Choroid plexus epithelial cell (primary cell): ENCODE data around the gene PFDN2.

Experiments
- DNase-seq: peaks from one replicate; pipeline ENCODE4 v3.0.0-alpha.2; 2010; ENCODE audit warnings: low read depth
- H3K4me3 ChIP-seq: 2 replicates; pipeline ENCODE4 v1.5.1; 2011; ENCODE audit warnings: low read depth, mild to moderate bottlenecking, control low read depth, low read length, moderate library complexity
- TF ChIP-seq, protein P1 (sequence below): conservative IDR thresholded peaks from 2 replicates; pipeline ENCODE4 v1.5.1; 2011; ENCODE audit warnings: low read depth, mild to moderate bottlenecking, control low read depth, inconsistent platforms, low read length, moderate library complexity

PFDN2 gene

DNA sequence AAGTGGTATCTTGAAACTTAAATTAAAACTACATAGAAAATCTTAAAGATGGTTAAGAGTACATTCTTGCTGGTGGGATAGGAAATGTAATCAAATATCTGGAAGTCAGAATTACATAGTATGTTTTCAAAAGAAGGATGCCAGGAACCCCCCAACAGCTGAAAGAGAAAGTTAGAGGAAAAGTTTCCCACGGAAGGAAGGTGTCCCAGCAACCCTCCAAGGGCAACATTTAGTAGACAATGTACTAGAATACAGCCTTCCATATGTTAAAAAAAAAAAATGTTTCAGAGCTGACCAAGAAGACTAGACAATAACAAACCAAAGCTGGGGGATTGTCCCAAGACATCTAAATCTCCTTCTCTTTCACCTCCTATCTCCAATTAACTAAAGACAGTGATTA is 12.4 kb upstream of the PFDN2 start:
- DNase-seq = no peak
- no peak overlapping the region for H3K4me3 ChIP-seq
- TF ChIP-seq, protein P1, sequence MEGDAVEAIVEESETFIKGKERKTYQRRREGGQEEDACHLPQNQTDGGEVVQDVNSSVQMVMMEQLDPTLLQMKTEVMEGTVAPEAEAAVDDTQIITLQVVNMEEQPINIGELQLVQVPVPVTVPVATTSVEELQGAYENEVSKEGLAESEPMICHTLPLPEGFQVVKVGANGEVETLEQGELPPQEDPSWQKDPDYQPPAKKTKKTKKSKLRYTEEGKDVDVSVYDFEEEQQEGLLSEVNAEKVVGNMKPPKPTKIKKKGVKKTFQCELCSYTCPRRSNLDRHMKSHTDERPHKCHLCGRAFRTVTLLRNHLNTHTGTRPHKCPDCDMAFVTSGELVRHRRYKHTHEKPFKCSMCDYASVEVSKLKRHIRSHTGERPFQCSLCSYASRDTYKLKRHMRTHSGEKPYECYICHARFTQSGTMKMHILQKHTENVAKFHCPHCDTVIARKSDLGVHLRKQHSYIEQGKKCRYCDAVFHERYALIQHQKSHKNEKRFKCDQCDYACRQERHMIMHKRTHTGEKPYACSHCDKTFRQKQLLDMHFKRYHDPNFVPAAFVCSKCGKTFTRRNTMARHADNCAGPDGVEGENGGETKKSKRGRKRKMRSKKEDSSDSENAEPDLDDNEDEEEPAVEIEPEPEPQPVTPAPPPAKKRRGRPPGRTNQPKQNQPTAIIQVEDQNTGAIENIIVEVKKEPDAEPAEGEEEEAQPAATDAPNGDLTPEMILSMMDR = no peak

DNA sequence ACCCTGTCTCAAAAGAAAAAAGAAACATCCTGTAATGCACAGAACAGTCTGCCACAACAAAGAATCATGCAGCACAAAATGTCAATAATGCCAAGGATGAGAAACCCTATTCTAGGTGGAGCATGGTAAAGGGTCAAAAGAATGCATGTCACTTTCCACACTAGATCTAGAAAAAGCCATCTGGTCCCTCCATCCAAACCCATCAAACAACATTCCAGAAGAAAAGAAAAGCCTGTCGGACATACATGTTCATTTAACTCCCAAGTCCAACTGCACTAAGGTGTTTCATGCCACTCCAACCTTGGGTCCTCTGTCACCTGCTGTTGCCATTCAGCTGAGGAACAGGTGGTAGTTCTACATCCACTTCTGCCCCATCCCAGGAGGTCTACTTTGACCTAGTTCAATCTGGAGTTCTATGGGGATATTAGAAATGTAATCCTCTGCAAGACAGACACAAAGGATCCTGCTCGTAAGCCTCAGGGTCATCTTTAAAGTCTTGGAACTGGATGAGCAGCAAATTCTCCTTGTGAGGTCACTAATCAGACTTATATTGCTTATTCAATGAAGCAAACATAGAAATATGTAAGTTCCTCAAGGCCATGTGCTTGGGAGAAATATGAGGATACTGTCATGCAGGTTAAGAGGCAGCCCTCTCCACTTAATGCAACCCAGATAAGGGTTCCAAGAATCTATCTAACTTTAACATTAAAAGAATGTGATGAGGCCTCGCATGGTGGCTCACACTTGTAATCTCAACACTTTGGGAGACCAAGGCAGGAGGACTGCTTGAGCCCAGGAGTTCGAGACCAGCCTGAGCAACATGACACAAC is 11.0 kb upstream of the PFDN2 start:
- no peak overlapping the region for H3K4me3 ChIP-seq
- TF ChIP-seq, protein P1 = no peak
- DNase-seq = no peak

DNA sequence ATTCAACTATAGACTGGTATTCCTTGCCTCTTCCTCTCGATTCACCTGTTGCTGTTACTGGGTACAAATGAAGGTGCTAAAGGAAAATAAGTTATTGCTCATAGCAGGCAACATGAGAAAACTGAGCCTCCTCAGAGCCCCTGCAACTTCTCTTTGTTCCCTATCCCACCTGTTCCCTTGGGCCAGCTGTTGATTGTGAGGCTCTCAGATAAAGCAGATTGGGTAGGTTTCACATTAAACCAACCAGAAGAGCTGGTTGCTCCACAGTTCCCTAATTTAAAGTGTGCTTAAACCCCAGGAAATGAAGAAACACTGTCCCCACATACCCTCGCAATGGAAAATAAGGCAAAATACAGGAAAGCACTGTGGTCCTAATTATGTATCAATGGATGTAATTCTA is 9.8 kb upstream of the PFDN2 start:
- TF ChIP-seq, protein P1 = no peak
- no peak for DNase-seq
- no peak overlapping the region for H3K4me3 ChIP-seq

GRCh38 chr1:161122967-161123366 is 5.1 kb upstream of the PFDN2 start:
- DNase-seq = no peak
- TF ChIP-seq, protein P1 = no peak
- no peak overlapping the region for H3K4me3 ChIP-seq

- TF ChIP-seq, protein P1 = no peak
- H3K4me3 ChIP-seq = no peak overlapping the region
- no peak for DNase-seq
Observed at GRCh38 chr1:161121834-161122233, 4.0 kb upstream of the PFDN2 start.

GRCh38 chr1:161121042-161121650 is 3.3 kb upstream of the PFDN2 start:
- no peak for DNase-seq
- no peak overlapping the region for H3K4me3 ChIP-seq
- TF ChIP-seq, protein P1 = no peak
